ENCODE measurements around the gene EFCAB8. TPM values are rescaled to one million over a fixed set of nuclear protein-coding genes. Genes with fewer than 3 reads are reported as not detected.

EFCAB8 gene
- total RNA-seq, 1 donor from 2014 or later = not detected

GRCh38 chr20:32988008-32988407 lies 129.3 kb downstream of the EFCAB8 start:
- no peak for DNase-seq

DNA sequence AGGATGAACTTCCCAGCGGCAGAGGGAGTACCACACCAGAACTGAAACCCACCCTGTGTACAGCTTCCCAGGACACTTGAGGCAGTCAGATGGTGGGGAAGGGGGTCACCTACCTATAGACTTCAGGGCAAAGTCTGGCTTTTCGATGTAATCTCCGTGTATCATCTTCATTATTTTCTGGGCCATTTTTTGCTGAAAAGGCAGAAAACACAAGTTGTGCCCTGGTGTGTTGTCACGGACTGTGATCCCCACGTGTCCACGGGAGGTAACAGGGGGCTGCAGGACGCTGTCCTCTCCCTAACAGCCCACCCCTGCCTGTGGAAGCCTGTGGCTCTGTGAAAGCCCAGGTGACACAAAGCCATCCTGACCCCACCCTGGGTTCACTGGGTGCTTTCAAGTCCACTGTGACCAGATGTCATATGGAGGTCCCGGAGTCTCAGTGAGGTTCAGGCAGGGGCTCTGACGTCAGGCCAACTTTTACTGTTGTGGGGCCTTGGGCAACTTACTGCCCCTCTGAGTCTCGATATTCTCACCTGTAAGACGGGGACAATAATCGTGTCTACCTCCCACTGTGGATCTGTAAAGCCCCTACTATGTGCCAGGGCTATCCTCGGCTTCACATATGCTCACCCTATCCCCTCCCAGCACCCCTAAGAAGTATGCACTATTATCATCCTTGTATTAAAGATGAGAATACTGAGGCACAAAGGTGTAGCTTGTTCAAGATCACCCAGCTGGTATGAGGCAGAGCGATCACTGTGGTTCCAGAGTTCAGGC lies 131.0 kb downstream of the EFCAB8 start:
- DNase-seq = no peak

DNA sequence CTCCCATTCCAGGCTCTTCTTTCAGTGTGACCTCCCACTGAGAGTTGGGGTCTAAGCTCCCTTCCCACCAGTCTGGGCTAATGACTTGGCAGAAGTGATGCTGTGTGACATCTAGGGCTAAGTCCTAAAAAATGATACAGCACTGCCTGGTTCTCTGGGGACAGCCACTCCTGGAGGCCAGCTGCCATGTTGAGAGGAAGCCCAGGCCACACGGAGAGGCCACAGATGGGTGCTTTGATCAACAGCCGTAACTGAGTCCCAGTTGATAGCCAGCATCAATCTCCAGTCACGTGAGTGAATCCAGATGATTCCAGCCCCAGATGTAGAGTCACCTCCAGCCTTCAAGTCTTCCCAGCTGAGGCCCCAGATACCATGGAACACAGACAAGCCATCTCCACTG lies 131.7 kb downstream of the EFCAB8 start:
- no peak for DNase-seq

DNA sequence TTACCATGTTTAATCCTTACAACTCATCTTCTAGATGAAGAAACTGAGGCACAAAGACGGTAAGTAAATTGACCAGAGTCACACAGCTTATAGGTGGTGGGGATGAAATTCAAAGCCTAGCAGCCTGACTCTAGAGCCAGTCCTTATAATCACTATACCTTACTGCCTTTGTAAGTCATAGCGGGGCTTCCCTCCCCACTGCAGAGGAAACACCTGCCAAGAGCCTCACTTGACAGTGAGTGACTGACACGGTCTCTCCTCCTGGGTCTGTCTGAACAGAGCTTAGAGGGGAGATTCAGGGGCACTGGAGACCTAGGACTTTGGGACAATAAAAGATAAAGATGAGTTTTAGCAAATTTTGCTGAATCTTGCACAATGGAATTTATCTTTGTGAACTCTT lies 132.7 kb downstream of the EFCAB8 start:
- DNase-seq = no peak

DNA sequence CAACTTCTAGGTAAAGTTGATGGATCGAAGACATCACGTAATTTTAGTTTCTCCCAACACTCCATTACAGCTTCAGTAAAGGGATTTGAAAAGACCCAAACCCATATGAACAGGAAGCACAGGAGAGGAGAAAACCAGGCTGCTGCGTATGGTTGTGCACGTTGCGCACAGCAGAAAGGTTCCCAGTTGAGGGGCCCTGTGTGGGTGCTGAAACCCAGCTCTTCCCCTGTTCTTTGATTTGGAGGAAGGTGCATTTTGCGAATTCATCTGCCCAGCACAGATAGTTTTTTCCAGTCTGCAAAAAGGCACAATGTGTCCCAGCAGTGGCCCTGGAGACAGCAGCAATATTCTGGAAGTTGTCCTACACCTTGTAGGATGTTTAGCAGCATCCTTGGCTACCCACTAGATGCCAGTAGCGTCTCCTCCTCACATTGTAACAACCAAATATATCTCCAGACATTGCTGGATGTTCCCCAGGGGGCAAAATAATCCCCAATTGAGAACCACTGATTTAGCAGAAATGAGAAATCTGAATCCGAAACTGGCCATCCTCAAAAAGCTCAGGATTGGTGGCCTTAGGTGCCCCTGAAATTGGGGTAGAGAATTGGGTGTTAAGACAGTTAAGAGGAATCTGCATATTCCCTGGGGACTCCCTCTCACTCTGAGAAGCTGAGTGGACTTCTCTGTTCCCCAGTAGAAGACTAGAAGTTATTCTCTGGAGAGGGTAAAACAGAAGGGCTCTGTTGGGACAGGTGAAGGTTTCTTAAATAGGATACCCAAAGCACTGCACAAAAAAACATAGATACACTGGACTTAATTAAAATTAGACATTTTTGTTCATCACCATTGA lies 133.3 kb downstream of the EFCAB8 start:
- DNase-seq = no peak

DNA sequence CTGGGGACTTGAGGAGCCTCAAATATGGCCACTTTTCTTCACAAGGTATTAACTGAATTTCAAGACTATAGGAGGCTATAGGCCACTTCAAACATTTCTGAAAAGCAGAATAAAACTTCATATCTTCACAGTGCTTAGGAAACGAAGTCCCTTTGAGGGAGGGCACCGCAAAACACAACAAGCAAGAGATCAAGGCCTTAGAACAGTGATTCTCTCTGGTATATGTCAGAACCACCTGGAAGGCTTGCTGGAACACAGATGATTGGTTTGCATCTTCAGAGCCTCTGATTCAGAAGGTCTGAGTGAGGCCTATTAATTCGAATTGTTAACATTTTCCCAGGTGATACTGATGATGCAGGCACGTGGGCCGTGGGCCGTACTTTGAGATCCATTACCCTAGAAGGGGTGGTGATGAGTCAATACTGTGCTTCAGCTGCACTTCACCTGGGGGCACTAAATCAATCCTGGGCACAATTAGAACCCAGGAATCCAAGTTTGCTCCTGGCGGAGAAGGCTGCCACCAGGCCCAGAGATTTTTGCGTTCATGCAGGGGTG lies 134.8 kb downstream of the EFCAB8 start:
- DNase-seq = no peak

DNA sequence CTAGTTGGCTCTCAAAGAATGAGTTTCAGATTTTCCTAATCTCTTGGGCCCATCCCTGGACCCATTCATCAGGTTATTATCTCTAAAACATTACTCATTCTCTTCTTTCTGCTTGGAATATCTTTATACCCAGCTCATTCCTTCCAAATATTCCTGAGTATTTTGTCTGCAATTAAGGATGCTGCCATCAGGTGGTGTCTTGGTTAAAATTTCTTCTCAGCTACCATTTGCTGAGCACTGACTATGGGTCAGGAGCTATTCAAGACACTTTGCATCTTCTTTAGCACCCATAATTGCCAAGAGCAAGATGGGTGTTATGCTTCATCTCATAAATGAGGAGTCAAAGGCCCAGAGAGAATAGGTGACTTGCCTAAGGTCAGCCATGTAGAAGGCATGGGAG lies 137.1 kb downstream of the EFCAB8 start:
- no peak for DNase-seq

DNA sequence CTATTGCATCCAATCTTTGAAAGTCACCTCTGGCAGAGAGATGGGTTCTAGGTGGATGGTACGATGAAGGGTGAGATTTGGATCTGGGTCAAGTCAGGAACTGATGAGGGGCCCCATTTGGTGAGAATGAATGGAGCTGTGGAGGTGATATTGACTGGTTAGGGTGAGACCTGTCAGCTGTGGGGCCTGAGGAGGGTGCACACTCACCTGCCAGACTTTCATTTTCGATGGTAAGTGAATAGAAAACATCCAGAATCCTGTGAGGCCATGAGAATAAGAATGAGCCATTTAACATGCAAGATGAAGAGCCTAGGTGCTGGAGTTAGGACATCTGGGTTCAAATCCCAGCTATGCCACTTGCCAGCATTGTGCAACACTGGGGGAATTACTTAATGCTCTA lies 138.7 kb downstream of the EFCAB8 start:
- DNase-seq = no peak

DNA sequence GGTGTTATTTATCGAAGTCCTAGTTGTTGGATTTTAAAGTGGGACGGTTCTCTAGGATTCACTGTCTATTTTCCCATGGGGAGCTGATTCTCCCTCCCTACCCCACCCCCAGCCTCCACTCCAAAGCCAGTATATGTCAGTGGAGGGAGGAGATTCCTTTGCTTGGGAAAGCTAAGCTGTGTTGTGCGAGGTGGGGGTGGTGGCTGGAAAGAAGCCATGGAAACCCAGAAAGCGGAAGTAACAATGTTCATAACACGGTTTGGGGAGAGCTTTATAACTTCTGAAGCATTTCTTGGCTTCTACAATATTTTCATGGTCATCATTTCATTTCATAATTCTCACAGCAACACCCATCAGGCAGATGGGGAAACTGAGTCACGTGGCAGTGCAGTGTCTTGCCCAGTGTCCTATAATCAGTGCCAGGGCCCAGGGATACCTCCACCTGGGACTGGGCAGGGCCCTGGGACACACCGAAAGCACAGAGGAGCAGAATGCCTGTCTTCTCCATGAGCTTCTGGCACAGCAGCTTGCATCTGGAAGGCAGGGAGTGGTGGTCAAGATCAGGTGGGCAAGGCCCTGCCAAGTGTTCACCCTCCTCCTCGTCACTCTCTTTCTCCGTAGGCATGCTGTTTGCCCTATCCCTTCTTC lies 141.0 kb downstream of the EFCAB8 start:
- DNase-seq = no peak

DNA sequence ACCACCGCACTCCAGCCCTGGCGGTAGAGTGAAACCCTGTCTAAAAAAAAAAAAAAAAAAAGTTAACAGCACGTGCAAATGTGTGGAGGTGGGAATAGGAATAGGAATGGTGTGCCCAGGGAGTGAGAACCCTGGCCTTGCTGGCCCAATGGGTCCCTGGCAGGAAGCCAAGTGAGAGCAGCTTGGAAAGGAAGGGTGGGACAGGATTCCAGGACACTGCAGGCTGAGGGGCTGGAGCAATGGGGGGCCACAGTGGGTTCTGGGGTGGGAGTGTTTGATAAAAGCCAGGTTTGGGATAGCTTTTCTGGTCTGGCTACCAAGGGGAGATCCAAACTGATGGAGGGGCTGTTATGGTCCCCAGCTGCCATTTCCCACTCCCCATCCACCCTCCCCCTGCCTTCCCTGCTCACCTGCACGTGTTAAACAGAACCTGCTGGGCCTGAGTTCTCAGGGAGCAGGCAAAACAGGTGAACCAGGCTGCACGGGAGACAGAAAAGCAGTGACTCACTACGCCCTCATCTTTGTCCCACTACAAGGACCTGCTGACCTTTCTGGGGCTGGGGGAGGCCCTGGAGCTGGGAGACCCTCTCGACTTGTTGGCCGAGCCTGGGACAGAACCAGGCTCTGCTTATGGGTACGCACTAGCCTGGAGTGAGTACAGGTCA lies 142.2 kb downstream of the EFCAB8 start:
- no peak for DNase-seq

DNA sequence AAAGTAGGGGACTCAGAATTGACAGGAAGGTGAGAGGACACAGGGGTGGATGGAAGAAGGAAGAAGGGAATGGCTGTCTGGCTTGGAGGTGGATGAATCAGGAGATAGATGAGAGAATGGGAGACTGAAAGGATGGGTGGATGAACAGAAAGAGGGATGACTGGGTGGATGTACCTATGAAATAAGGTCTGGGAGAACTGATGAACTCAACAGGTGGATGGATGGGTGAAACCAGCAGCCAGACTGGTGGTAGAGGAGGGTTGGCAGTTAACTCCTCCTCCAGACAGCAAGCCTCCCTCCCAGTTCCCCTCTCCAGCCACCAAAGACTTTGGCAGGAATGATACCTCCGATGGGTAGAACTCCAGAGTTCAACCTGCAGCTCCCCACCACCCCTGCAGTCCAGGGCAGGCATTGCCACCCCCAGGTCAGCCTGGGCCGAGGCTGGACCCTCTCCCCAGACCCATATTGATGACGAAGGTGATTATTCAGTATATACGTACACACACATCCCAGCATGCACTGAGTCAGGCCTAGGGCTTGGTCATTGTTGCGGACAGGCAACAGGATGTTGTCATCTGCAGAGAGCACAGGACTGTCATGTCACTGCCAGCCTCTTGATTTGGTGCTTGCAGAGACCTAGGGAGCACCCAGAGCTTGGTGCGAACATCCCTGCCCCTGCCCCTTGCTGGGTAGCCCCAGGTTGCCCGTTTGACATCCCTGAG lies 143.5 kb downstream of the EFCAB8 start:
- no peak for DNase-seq

GRCh38 chr20:33004141-33004751 lies 145.5 kb downstream of the EFCAB8 start, which contains the start of gene SUN5:
Gene SUN5 (minus strand): TSS chr20:33004433. CDS start chr20:33004340, 93 bp downstream.
- DNase-seq = no peak

DNA sequence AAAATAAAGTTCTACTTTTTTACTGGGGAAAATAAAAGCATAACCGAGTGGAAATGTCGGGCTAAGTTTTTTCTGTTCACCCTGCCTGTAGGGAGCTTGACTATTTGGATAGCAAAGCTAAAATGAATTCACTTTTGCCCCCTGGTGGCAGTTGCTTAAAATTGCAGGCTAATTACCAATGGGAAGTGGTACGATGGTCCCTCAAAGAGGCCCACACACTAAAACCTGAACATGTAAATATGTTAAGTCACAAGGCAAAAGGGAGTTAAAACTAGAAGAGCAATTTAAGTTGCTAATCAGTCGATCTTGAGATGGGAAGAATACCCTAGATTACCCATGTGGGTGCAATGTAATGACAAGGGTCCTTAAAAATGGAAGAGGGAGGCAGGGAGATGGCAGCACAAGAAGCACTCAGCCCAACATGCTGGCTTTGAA lies 146.4 kb downstream of the EFCAB8 start:
- DNase-seq = no peak

GRCh38 chr20:33005908-33006775 lies 147.4 kb downstream of the EFCAB8 start:
- DNase-seq = no peak

DNA sequence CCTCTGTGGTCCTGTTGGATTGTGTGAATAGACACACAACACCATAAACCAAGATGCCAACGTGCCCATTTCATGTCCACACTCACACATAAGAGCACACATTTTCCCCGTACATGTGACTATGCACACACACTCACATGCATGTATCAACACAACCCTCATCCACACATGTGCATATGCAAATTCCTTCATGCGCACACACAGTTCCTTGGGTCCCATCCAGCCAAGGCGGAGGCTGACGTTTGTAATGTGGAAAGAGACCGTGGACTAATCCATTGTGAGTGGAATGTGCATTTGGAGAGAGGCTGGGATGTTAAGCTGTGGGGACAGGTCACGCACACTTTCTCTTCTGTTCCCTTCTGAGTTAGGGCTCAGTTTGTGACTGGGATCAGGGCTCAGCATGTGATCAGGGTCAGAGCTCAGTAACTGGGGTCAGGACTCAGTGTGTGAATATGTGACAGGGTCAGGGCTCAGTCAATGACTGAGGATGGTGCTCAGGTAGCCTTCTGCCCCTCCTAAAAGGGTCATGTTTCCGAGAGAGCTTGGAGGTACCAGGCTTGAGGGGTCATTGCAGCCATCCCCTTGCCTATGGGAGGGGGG lies 148.2 kb downstream of the EFCAB8 start:
- no peak for DNase-seq

GRCh38 chr20:33007376-33008335 lies 148.9 kb downstream of the EFCAB8 start, which contains the start of gene BPIFB2:
Gene BPIFB2 (plus strand): TSS chr20:33007704. CDS start chr20:33008575, 871 bp downstream.
- no peak for DNase-seq

DNA sequence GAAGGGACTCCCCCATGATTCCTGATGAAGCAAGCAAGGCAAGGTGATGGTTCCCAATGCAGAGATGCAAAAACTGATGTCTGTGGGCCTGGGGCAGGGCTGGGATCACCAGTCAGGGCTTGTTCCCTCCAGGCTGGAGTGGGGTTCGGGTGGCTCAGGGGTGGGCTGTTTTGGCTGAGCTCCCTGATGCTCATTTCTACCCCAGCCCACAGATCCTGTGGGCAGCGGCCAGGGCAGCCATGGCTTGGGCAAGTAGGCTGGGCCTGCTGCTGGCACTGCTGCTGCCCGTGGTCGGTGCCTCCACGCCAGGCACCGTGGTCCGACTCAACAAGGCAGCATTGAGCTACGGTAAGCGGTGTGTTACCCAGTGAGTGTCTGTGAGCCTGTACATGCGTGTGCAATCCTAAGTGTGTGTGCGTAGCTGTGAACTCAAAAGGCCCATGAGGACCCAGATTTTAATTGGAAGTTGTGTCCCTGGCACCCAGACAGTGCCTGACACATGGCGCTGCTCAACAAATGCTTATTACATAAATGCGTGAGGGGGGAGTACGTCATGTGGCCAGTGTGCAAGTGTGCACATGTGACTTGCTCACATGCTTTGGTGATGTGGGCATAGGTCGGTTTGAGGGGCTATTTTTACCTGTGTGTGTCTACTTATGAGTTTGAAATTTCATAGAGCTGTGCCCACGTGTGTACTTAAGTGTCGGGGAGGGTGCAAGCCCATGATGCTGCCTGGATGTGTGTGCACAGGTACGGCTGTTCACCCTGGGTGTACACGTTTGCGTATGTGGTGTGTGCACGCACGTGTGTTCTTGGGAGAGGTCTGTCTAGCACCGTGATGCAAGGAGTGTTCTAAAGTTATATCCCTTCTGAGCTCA lies 149.9 kb downstream of the EFCAB8 start:
- no peak for DNase-seq
